Mammary microvascular endothelial cell (primary cell): ENCODE measurements around the gene CELF6. TPM values are rescaled to one million over a fixed set of nuclear protein-coding genes. Genes with fewer than 3 reads are reported as not detected.

Experiments
- total RNA-seq: library from RNA; depleted of rRNA; stranded (reverse); fragments of >200 nt; gene quantifications from 2 replicates; pipeline ENCODE4 v1.2.3, GENCODE V29; 2015

CELF6 gene
- 0.13 TPM in 1 of 2 replicates, not detected in the other for total RNA-seq

DNA sequence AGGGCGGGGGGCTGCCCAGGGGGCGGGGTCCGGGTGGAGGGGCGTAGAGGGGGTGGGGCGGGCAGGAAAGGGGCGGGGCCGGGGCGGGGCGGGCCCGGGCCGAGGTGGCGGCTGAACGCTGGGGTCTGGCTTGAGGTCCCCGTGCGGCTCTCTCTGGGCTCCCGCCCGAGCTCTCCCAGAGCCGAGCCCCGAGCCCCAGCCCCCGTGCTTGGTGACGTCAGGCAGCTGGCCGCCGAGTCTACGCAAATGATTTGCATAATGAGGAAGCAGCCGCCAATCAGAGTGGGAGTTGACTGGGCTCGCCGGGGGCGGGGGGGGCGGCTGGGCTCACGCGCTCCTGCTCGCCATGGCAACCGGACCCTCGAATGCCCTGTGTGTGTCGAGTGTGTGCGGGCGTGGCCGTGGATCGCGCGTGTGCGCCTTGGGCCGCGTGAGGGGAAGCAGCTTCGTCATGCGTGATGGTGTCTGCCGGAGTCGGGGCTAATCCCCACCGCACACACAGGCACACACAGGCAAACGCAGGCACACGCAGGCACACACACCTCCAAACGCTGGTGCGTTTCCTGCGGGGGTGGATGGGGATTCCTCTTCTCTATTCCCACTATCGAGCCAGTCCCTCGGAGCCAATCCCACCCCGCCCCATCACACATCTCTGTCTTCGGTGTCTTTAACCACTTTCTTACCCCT lies at the start of gene CELF6:
Gene CELF6, minus strand, starts transcription at position 173 of the 687 bp plus-strand sequence. CDS start 283 bp downstream, outside the sequence.

DNA sequence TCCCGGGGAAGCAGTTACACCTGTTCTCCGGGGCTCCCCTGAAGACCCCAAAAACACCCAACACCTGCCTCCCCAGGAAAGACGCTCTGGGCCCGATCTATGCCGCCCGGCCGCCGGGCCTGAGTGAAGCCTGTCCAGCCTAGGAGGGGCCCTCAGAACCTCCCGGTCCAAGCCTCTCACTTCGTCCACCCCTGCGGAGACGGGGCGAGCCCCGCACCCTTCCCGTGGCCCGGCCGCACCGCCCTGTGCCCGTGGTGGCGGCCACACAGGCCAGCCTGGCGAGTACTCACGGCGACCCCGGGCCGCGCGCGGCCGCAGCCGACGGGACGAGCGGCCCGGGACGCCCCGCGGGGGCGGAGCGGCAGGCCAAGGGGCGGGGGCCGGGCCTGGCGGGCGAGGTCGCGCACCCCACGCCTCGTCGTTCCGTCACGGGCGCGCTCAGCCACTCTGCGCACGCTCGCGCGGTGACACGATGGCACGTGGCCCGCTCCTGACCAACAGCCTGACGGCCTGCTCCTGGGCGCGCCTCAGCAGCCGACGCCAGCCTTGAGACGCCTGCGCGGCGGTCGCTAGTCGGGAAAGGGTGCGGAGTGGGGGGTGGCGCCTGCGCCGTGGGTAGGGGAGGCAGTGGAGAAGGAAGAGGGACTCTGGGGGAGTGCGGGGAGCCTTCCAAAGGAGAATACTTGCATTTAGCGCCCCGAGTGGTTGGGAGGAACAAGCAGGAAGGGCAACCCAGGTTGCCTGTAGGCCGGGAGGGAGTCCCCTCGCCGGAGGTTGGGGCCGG lies 47.6 kb downstream of the CELF6 start, which contains the start of gene PARP6:
Gene PARP6, minus strand, starts transcription at position 342 of the 784 bp plus-strand sequence. CDS start 5,077 bp downstream, outside the sequence.

Other genes with a start within 250 kb of the CELF6 start
- gene MYO9A, start 202.0 kb downstream of the CELF6 start, total RNA-seq = 13.4 and 14.8 TPM in 2 replicates
- gene SENP8, start 201.8 kb downstream of the CELF6 start, total RNA-seq = 1.2 and 1.3 TPM in 2 replicates
- gene GRAMD2A, start 122.4 kb downstream of the CELF6 start, total RNA-seq = 0.20 and 0.47 TPM in 2 replicates
- gene PKM, start 89.0 kb downstream of the CELF6 start, total RNA-seq = 1,384 and 1,401 TPM in 2 replicates
- 10.6 and 14.3 TPM in 2 replicates for gene PARP6, start 47.6 kb downstream of the CELF6 start, total RNA-seq
- gene HEXA, start 55.9 kb upstream of the CELF6 start, total RNA-seq = 61.6 and 72.6 TPM in 2 replicates
- gene TMEM202, start 78.1 kb upstream of the CELF6 start, total RNA-seq = not detected in 2 replicates
- gene ARIH1, start 154.2 kb upstream of the CELF6 start, total RNA-seq = 29.3 and 43.8 TPM in 2 replicates